Transverse colon (tissue), 4 donors: ENCODE results near the gene SH3BP5. TPM values are rescaled to one million over a fixed set of nuclear protein-coding genes. Genes with fewer than 3 reads are reported as not detected.
A peak's percentile ranks its signal among the peaks of the same experiment; 100 is the strongest.

Experiments
- DNase-seq: peaks from one replicate; pipeline ENCODE4 v3.0.0-alpha.2; 2019
- H3K27ac ChIP-seq, 4 donors: fragments of 200-600 bp; sonication (generic); 2 replicates each; pipeline ENCODE4 v1.5.1; 2016 to 2018; ENCODE audit warnings: inconsistent platforms in 4 of 4
- H3K27me3 ChIP-seq: fragments of 200-600 bp; sonication (generic); 2 replicates; pipeline ENCODE4 v1.5.1; 2017; ENCODE audit warnings: inconsistent platforms
- H3K36me3 ChIP-seq, 4 donors: fragments of 200-600 bp; sonication (generic); 2 replicates each; pipeline ENCODE4 v1.5.1; 2017 to 2019; ENCODE audit warnings: inconsistent platforms in 4 of 4
- H3K4me1 ChIP-seq, 4 donors: fragments of 200-600 bp; sonication (generic); 2 replicates each; pipeline ENCODE4 v1.5.1; 2017 to 2020; ENCODE audit warnings: inconsistent platforms in 4 of 4
- H3K4me3 ChIP-seq, 4 donors: fragments of 200-600 bp; sonication (generic); 1 replicate in 1 of 4; 2 replicates in 3 of 4; pipeline versions ENCODE4 v1.5.1 to v1.6.1; 2017 to 2019; ENCODE audit warnings: inconsistent platforms in 4 of 4
- H3K9me3 ChIP-seq, 2 donors: fragments of 200-600 bp; sonication (generic); 2 replicates each; pipeline ENCODE4 v1.5.1; 2017 to 2019; ENCODE audit warnings: inconsistent platforms in 2 of 2
- EP300 ChIP-seq: sonication (generic); formaldehyde crosslinking; IDR thresholded peaks from one replicate; pipeline ENCODE4 v1.6.1; 2017; ENCODE audit warnings: antibody characterized with exemption, low read depth
- POLR2A ChIP-seq: fragments of 450-650 bp; IDR thresholded peaks from one replicate; pipeline ENCODE4 v1.6.1; 2016; ENCODE audit warnings: antibody characterized with exemption, mild to moderate bottlenecking, moderate library complexity
- POLR2AphosphoS5 ChIP-seq, 3 donors: sonication (generic); formaldehyde crosslinking; IDR thresholded peaks; one replicate each; pipeline ENCODE4 v1.6.1; 2016; ENCODE audit warnings: antibody characterized with exemption in 3 of 3
- WGBS, 2 donors: methylation state at CpG; one replicate each; pipeline ENCODE4 v1.1.5; 2018; ENCODE audit warnings: low coverage in 1 of 2; 5-methylcytosine and 5-hydroxymethylcytosine counted together
- in situ Hi-C, 4 donors: fragments of 200-750 bp; cut with MboI; loops; one replicate each; pipeline versions ENCODE4 v1.15.0 to v1.15.1; 2017; ENCODE audit warnings: low sequenced_read_pairs in 3 of 4, low pct_ligation_motif_present in 1 of 4, low pct_unique_long_range_greater_than_20kb in 1 of 4
- intact Hi-C: fragments of 100-400 bp; cut with DNase I; formaldehyde crosslinking; loops from one replicate; pipeline ENCODE4 v1.15.1; 2023; ENCODE audit warnings: low total_unique reads
- total RNA-seq, 4 donors: library from RNA; depleted of rRNA; stranded (reverse); fragments of >200 nt; gene quantifications; one replicate each; pipeline ENCODE4 v1.1.0, GENCODE V29; 2016
- TF ChIP-seq, protein P1 (sequence below), 5 experiments: fragments of 200-600 bp in 3 of 5; fragments of 450-650 bp in 2 of 5; sonication (generic) in 3 of 5; IDR thresholded peaks; 1 replicate in 2 of 5; 2 replicates in 3 of 5; pipeline ENCODE4 v1.5.1; 2016 to 2017; ENCODE audit warnings: antibody characterized with exemption in 5 of 5, inconsistent platforms in 3 of 5, mild to moderate bottlenecking in 2 of 5, moderate library complexity in 1 of 5

Gene SH3BP5
- total RNA-seq, 4 donors from 2014 or later: 7.5 to 32.4 (median 15.8) TPM

DNA sequence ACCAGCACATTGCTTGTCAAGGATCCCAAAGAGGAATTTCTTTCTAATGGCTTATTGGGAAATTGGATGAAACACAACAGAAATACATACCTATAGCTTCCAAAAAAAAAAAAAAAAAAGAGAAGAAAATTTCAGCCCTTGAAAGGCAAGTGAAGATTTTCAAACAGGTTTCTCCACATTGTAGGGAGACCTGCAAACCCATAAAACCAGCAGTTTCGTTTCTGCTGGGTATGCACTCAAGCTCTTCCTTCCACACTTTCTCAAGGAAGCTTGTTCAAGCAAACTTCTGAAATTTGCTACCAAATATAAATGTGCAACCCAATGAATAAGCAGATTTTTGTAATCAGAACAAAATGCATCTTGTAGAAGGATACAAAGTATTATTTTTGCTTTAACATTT is 15.9 kb upstream of the SH3BP5 start:
- TF ChIP-seq, protein P1, sequence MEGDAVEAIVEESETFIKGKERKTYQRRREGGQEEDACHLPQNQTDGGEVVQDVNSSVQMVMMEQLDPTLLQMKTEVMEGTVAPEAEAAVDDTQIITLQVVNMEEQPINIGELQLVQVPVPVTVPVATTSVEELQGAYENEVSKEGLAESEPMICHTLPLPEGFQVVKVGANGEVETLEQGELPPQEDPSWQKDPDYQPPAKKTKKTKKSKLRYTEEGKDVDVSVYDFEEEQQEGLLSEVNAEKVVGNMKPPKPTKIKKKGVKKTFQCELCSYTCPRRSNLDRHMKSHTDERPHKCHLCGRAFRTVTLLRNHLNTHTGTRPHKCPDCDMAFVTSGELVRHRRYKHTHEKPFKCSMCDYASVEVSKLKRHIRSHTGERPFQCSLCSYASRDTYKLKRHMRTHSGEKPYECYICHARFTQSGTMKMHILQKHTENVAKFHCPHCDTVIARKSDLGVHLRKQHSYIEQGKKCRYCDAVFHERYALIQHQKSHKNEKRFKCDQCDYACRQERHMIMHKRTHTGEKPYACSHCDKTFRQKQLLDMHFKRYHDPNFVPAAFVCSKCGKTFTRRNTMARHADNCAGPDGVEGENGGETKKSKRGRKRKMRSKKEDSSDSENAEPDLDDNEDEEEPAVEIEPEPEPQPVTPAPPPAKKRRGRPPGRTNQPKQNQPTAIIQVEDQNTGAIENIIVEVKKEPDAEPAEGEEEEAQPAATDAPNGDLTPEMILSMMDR (IDR thresholded peaks at IDR 0.05): no peak
- DNase-seq: no peak
- Histone ChIP-seq H3K27me3 (no peaks in the 10 kb centered on the region), H3K4me1 (no peaks in the 10 kb centered on the region), H3K27ac (peak overlapping the region in 1 of 4 donors; percentile 41), H3K36me3 (no peaks in the 10 kb centered on the region), H3K9me3 (peaks cover 0 to 7% of the 10 kb centered on the region in 2 donors), H3K4me3 (no peak overlapping the region)
- 14 to 24% methylated on average over 1 of the region's 1 CpG for WGBS, 2 donors
- in situ Hi-C loops: no loop called here
- intact Hi-C loops: no loop called here

DNA sequence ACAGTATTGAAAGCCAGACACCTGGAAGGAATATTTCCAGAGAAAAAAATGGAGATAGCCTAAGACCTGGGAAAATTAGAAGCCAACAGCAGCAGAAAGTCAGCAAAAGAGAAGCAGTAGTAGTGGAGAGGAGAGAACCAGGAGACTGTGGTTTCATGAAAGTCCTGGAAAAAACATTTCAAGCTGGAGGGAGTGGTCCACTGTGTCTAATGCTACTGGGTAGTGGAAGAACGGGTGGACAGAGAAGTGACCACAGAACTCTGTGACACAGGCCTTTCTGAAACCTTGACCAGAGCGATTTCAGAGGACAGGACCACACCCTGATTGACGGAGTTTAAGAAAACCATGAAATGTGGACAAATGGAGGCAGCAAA is 15.3 kb upstream of the SH3BP5 start:
- in situ Hi-C loops: no loop called here
- intact Hi-C loops: no loop called here
- TF ChIP-seq EP300 (no peak), POLR2A (no peak), POLR2AphosphoS5 (IDR thresholded peaks at IDR 0.05) (no peak)
- TF ChIP-seq, protein P1 (IDR thresholded peaks at IDR 0.05): no peak
- Histone ChIP-seq H3K4me3 (no peak overlapping the region), H3K36me3 (no peaks in the 10 kb centered on the region), H3K27ac (peak overlapping the region in 1 of 4 donors; percentile 41), H3K9me3 (peaks cover 0 to 7% of the 10 kb centered on the region in 2 donors), H3K27me3 (no peaks in the 10 kb centered on the region), H3K4me1 (no peaks in the 10 kb centered on the region)
- WGBS, 2 donors: 80% methylated on average over 1 to 3 of the region's 3 CpGs
- no peak for DNase-seq

DNA sequence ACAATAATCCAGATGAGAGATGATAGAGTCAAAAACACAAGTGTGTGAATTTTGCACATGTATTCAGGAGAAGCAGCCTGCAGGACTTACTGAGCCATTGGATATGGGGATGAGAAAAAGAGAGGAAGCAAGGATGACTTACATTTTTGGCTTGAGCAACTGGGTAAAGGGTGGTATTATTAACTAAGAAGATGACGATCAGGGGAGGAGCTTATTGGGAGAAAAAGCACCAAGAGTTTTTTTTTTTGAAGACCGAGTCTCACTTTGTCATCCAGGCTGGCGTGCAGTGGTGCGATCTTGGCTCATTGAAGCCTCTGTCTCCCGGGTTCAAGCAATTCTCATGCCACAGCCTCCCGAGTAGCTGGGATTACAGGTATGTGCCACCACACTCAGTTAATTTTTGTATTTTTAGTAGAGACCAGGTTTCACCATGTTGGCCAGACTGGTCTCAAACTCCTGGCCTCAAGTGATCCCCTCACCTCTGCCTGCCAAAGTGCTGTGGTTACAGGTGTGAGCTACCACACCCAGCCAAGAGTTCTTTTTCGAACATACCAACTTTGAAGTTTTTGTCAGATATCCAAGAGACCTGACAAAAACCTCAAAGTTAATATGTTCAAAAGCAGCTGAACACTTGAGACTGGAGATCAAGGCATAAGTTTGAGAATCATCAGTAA is 14.8 kb upstream of the SH3BP5 start:
- no peak for DNase-seq
- TF ChIP-seq, protein P1 (IDR thresholded peaks at IDR 0.05): no peak
- TF ChIP-seq POLR2AphosphoS5 (IDR thresholded peaks at IDR 0.05) (no peak), POLR2A (no peak), EP300 (no peak)
- H3K4me3 ChIP-seq: no peak overlapping the region
- H3K9me3 ChIP-seq: peaks cover 0 to 7% of the 10 kb centered on the region in 2 donors
- in situ Hi-C loops (no loop called here), intact Hi-C loops (no loop called here)
- H3K27ac ChIP-seq: peak overlapping the region in 1 of 4 donors; percentile 41
- H3K27me3 ChIP-seq: no peaks in the 10 kb centered on the region
- WGBS, 2 donors: 82 to 88% methylated on average over 6 to 7 of the region's 7 CpGs
- no peaks in the 10 kb centered on the region for H3K36me3 ChIP-seq
- no peaks in the 10 kb centered on the region for H3K4me1 ChIP-seq

DNA sequence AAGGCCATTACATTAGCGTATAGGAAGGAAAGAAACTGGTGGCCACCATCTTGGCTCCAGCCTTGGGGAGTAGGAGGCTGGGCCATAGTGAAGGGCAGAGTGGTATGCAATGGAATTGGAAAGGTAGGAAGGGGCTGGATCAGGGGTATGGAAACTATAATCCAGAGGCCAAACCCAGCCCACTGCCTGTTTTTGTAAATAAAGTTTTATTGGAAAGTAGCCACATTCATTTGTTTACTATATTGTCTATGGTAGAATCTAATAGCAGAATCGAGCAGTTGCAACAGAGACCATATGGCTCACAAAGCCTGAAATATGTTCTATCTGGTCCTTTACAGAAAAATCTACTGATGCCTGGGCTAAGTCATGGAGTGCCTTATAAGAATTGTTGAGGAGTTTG is 14.1 kb upstream of the SH3BP5 start:
- Histone ChIP-seq H3K9me3 (peaks cover 0 to 6% of the 10 kb centered on the region in 2 donors), H3K4me3 (no peak overlapping the region), H3K27ac (peak overlapping the region in 1 of 4 donors; percentile 53), H3K36me3 (no peaks in the 10 kb centered on the region), H3K27me3 (no peaks in the 10 kb centered on the region), H3K4me1 (no peaks in the 10 kb centered on the region)
- DNase-seq: no peak
- WGBS, 2 donors: 80 to 93% methylated on average over 2 of the region's 2 CpGs
- TF ChIP-seq EP300: no peak
- no peak for TF ChIP-seq POLR2A
- TF ChIP-seq, protein P1 (IDR thresholded peaks at IDR 0.05): no peak
- no peak for TF ChIP-seq POLR2AphosphoS5 (IDR thresholded peaks at IDR 0.05)
- intact Hi-C loops (no loop called here), in situ Hi-C loops (no loop called here)
